ENCODE measurements around the gene ZSCAN31. TPM values are rescaled to one million over a fixed set of nuclear protein-coding genes. Genes with fewer than 3 reads are reported as not detected.

ZSCAN31 gene
- total RNA-seq, 1 donor from 2014 or later: 4.7 TPM

DNA sequence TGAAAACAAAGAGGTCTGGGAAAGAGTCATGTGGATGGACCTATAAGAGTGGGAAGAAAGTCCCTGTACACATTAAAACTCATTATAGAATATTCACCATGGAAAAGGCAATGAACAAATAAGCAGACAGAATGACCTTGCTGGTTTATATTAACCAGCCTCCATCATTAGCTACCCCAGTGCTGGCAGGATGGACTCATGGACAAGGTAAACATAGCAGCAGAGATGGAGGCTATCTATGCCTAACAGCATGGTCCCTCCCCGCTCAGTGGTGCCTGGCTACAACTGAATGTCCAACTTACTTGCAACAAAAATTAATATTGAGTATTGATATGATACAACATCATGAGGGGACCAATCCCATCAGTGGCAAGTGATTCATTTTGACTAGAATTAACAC, 9.3 kb upstream of the ZSCAN31 start:
- peaks cover 1% of the 10 kb centered on the region for H3K4me1 Mint-ChIP-seq (ENCODE audit: low read depth)
- H3K36me3 Mint-ChIP-seq (ENCODE audit: insufficient read depth): no peaks in the 10 kb centered on the region
- peaks cover 6% of the 10 kb centered on the region for H3K27me3 Mint-ChIP-seq
- no peaks in the 10 kb centered on the region for H3K9me3 Mint-ChIP-seq (ENCODE audit: low read depth)
- no peak for DNase-seq (ENCODE audit: low spot score, unreplicated experiment)
- H3K27ac Mint-ChIP-seq: no peak overlapping the region
- no peak overlapping the region for H3K4me3 Mint-ChIP-seq (ENCODE audit: low read depth)
- TF ChIP-seq, protein P1, sequence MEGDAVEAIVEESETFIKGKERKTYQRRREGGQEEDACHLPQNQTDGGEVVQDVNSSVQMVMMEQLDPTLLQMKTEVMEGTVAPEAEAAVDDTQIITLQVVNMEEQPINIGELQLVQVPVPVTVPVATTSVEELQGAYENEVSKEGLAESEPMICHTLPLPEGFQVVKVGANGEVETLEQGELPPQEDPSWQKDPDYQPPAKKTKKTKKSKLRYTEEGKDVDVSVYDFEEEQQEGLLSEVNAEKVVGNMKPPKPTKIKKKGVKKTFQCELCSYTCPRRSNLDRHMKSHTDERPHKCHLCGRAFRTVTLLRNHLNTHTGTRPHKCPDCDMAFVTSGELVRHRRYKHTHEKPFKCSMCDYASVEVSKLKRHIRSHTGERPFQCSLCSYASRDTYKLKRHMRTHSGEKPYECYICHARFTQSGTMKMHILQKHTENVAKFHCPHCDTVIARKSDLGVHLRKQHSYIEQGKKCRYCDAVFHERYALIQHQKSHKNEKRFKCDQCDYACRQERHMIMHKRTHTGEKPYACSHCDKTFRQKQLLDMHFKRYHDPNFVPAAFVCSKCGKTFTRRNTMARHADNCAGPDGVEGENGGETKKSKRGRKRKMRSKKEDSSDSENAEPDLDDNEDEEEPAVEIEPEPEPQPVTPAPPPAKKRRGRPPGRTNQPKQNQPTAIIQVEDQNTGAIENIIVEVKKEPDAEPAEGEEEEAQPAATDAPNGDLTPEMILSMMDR (IDR thresholded peaks at IDR 0.05; ENCODE audit: unreplicated experiment): no peak

DNA sequence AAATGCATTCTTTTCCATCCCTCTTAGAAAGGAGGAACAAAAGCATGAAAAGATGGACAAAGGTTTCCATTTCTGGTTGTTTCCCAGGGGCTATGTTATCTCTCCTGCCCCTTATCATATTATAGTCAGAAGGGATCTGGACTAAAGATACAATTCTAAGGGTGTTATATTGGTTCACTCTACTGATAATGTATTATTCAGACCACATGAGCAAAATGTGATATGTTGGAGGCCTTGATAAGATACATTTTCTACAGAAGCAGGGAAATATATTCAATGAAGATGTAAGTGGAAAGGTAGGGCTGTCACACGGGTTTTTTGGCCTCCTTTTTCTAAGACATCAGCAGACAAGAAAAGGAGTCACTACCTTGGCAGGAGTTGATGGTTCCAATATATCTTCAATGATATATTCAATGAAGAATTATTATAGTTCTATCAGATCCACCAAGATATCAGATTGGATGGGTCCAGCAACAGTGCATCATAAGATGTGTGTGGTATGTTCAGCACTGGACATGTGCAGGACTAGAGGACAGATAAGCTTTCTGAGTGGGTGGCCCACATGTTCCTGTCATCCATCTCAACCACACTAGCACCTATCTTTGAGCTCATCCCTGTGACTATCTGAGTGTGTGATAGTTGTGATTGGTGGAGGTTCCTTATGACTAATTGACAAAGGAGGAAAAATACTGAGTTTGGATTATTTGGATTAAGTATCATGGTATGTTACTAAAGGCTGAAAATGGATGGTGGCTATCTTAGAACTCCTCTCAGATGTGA, 8.1 kb upstream of the ZSCAN31 start:
- no peaks in the 10 kb centered on the region for H3K9me3 Mint-ChIP-seq (ENCODE audit: low read depth)
- H3K36me3 Mint-ChIP-seq (ENCODE audit: insufficient read depth): no peaks in the 10 kb centered on the region
- TF ChIP-seq, protein P1 (IDR thresholded peaks at IDR 0.05; ENCODE audit: unreplicated experiment): no peak
- no peaks in the 10 kb centered on the region for H3K4me1 Mint-ChIP-seq (ENCODE audit: low read depth)
- DNase-seq (ENCODE audit: low spot score, unreplicated experiment): no peak
- H3K27ac Mint-ChIP-seq: no peak overlapping the region
- peaks cover 6% of the 10 kb centered on the region for H3K27me3 Mint-ChIP-seq
- H3K4me3 Mint-ChIP-seq (ENCODE audit: low read depth): no peak overlapping the region

DNA sequence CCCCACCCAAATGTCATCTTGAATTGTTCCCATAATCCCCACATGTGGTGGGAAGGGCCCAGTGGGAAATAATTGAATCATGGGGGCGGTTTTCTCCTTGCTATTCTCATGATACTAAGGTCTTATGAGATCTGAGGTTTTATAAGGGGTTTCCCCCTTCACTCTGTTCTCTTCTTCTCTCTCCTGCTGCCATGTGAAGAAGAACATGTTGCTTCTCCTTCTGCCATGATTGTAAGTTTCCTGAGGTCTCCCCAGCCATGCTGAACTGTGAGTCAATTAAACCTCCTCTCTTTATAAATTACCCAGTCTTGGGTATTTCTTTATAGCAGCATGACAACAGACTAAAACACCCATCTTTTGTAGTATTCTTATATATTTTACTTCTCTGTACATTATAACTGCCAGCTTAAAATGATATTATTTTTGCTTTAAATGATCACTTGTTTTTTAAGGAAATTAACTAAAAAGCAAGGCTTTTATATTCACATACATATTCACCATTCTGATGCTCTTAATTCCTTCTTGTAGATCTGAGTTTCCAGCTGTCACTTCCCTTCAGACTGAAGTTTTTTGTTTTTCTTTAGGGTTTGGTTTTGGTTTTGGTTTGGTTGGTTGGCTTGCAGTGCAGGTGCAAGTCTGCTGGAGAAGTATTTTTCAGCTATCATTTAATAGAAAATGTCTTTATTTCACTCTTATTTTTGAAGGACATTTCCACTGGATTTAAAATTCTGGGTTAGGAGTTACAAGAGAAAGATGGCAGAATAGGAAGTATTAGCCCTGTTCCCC, 4.6 kb upstream of the ZSCAN31 start:
- Mint-ChIP-seq H3K27me3 (no peaks in the 10 kb centered on the region), H3K4me3 (ENCODE audit: low read depth) (no peak overlapping the region), H3K27ac (no peak overlapping the region), H3K4me1 (ENCODE audit: low read depth) (no peaks in the 10 kb centered on the region), H3K36me3 (ENCODE audit: insufficient read depth) (no peaks in the 10 kb centered on the region), H3K9me3 (ENCODE audit: low read depth) (no peaks in the 10 kb centered on the region)
- TF ChIP-seq, protein P1 (IDR thresholded peaks at IDR 0.05; ENCODE audit: unreplicated experiment): no peak
- DNase-seq (ENCODE audit: low spot score, unreplicated experiment): no peak

DNA sequence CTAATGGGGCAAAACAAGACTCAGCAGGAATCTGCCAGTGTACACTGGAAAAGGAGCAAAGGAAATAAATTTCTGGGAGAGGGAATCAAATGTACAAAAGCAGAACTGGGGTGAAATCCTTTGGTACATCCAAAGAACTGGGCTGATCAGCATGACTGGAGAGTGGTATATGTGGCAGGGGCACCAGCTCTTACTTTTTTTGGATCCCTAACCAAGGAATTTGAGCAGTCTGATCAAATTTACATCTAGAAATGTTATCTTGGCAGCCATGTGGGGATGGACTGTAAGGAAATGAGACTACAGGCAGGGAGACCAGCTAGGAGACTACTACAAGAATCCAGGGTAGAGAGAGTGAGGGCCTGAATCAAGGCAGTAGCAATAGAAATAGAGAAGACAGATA, 1.2 kb upstream of the ZSCAN31 start:
- Mint-ChIP-seq H3K4me1 (ENCODE audit: low read depth) (peaks cover 7% of the 10 kb centered on the region), H3K9me3 (ENCODE audit: low read depth) (peaks cover 14% of the 10 kb centered on the region), H3K36me3 (ENCODE audit: insufficient read depth) (peaks cover 4% of the 10 kb centered on the region), H3K27me3 (no peaks in the 10 kb centered on the region), H3K27ac (no peak overlapping the region), H3K4me3 (ENCODE audit: low read depth) (no peak overlapping the region)
- DNase-seq (ENCODE audit: low spot score, unreplicated experiment): no peak
- TF ChIP-seq, protein P1 (IDR thresholded peaks at IDR 0.05; ENCODE audit: unreplicated experiment): no peak

DNA sequence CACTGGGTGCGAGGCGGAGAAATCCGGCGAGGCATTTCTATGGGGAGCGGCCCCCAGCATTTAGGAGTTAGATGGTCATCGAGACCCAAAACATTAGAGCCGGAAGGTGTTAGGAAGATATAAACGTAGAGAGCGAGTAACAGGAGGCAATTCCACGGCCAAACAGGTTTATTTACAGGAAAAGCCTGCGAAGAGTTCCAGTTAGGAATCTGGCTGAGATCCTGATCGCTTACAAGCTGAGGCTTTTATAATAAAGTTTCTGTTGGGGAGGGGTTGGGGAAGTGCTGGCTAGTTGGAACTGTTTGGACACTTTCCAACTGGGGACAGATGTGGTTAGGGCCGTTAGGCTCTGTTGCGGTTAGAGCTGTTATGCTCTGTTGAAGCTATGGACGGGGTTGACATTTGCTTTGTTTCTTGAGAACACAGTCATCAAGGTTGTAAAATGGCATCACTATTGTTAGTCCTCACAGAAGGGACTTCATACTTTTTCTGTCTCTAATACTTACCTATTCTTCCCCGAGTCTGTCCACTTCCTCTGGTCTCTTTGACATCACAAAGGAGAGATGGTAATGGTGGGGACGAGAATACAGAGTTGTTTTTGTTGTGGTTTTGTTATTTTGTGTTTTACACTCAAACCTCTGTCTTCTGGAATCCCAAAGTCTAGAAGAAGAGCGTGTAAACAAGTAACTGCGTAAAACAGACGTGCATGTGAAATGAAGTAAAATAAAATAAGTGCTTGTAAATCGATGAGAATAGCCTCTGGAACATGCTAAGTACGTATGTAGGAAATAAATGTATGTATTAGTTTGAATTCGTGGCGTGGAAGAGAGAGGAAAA, 554 bp upstream of the ZSCAN31 start:
- H3K4me3 Mint-ChIP-seq (ENCODE audit: low read depth): no peak overlapping the region
- DNase-seq (ENCODE audit: low spot score, unreplicated experiment): no peak

More for the DNA sequence above, 554 bp upstream of the ZSCAN31 start:
- Mint-ChIP-seq H3K27ac (no peak overlapping the region), H3K36me3 (ENCODE audit: insufficient read depth) (peaks cover 6% of the 10 kb centered on the region), H3K9me3 (ENCODE audit: low read depth) (peaks cover 17% of the 10 kb centered on the region), H3K4me1 (ENCODE audit: low read depth) (peaks cover 7% of the 10 kb centered on the region), H3K27me3 (no peaks in the 10 kb centered on the region)
- TF ChIP-seq, protein P1 (IDR thresholded peaks at IDR 0.05; ENCODE audit: unreplicated experiment): no peak

Measured in progenitor cell of endocrine pancreas (in vitro differentiated cells).